ENCODE results near the gene CHST13.

- TF ChIP-seq CTCF (IDR thresholded peaks at IDR 0.05): no peak
- TF ChIP-seq POLR2A (IDR thresholded peaks at IDR 0.05): no peak
These were observed 32.5 kb upstream of the CHST13 start for GRCh38 chr3:126491221-126492013.
